CD14-positive monocyte (primary cell): ENCODE measurements around the gene WIPF3. TPM values are rescaled to one million over a fixed set of nuclear protein-coding genes. Genes with fewer than 3 reads are reported as not detected.
A peak's percentile ranks its signal among the peaks of the same experiment; 100 is the strongest.

ENCODE experiments used
- DNase-seq, 3 donors: peaks; one replicate each; pipeline ENCODE4 v3.0.0-alpha.2; 2011 to 2022
- H2AFZ ChIP-seq: 2 replicates; pipeline ENCODE4 v1.6.0; 2012; ENCODE audit warnings: mild to moderate bottlenecking, low read depth, low read length, inconsistent platforms; ENCODE audit not compliant: insufficient read depth, poor library complexity, severe bottlenecking
- H3K27ac ChIP-seq, 2 donors: 1 replicate in 1 of 2; 2 replicates in 1 of 2; pipeline ENCODE4 v1.5.1; 2012 to 2013; ENCODE audit warnings: low read length in 2 of 2, control low read depth in 1 of 2, inconsistent platforms in 1 of 2, low read depth in 1 of 2, mild to moderate bottlenecking in 1 of 2
- H3K27me3 ChIP-seq, 2 donors: one replicate each; pipeline versions ENCODE4 v1.6.0 to v1.6.1; 2011 to 2013; ENCODE audit warnings: low read length in 2 of 2; ENCODE audit not compliant: control insufficient read depth in 2 of 2, insufficient read depth in 2 of 2
- H3K36me3 ChIP-seq, 2 donors: replicated peaks in 1 of 2; 1 replicate in 1 of 2; 2 replicates in 1 of 2; pipeline versions ENCODE4 v1.5.1 to v1.6.1; 2012 to 2013; ENCODE audit warnings: low read length in 2 of 2, control low read depth in 1 of 2, inconsistent platforms in 1 of 2, mild to moderate bottlenecking in 1 of 2; ENCODE audit not compliant: insufficient read depth in 2 of 2, control insufficient read depth in 1 of 2
- H3K4me1 ChIP-seq, 2 donors: 1 replicate in 1 of 2; 2 replicates in 1 of 2; pipeline versions ENCODE4 v1.5.1 to v1.6.1; 2012 to 2013; ENCODE audit warnings: low read length in 2 of 2, control low read depth in 1 of 2, inconsistent platforms in 1 of 2, mild to moderate bottlenecking in 1 of 2, moderate library complexity in 1 of 2; ENCODE audit not compliant: insufficient read depth in 2 of 2, control insufficient read depth in 1 of 2
- H3K4me2 ChIP-seq: replicated peaks from 2 replicates; pipeline ENCODE3; 2012; ENCODE audit warnings: low read length, moderate library complexity, mild to moderate bottlenecking; ENCODE audit not compliant: poor library complexity, severe bottlenecking; ENCODE audit errors: extremely low read depth
- H3K4me3 ChIP-seq, 3 experiments: fragments of 200-600 bp in 1 of 3; sonication (generic) in 1 of 3; replicated peaks in 1 of 3; 1 replicate in 2 of 3; 2 replicates in 1 of 3; pipeline ENCODE4 v1.5.1; 2011 to 2013; ENCODE audit warnings: low read length in 3 of 3, mild to moderate bottlenecking in 3 of 3, control low read depth in 2 of 3, low read depth in 2 of 3, inconsistent platforms in 1 of 3, moderate library complexity in 1 of 3
- H3K79me2 ChIP-seq: 2 replicates; pipeline ENCODE4 v1.6.0; 2012; ENCODE audit warnings: mild to moderate bottlenecking, control low read depth, inconsistent platforms, low read length, moderate library complexity; ENCODE audit not compliant: insufficient read depth
- H3K9ac ChIP-seq: 2 replicates; pipeline ENCODE4 v1.6.0; 2017; ENCODE audit warnings: low read length, mild to moderate bottlenecking; ENCODE audit not compliant: insufficient read depth, poor library complexity, severe bottlenecking
- H3K9me3 ChIP-seq, 2 donors: replicated peaks in 1 of 2; 1 replicate in 1 of 2; 2 replicates in 1 of 2; pipeline versions ENCODE4 v1.5.1 to v1.6.1; 2012 to 2013; ENCODE audit warnings: low read length in 2 of 2, control low read depth in 1 of 2; ENCODE audit not compliant: control insufficient read depth in 1 of 2, insufficient read depth in 1 of 2
- H4K20me1 ChIP-seq: 2 replicates; pipeline ENCODE4 v1.6.0; 2012; ENCODE audit warnings: mild to moderate bottlenecking, low read length, control low read depth, moderate library complexity; ENCODE audit not compliant: insufficient read depth
- H3K27ac Mint-ChIP-seq, 7 donors: one replicate each; pipeline ENCODE4 v1.8.0; 2020; ENCODE audit warnings: mild to moderate bottlenecking in 7 of 7, mixed read lengths in 7 of 7, moderate library complexity in 6 of 7, inconsistent platforms in 2 of 7
- H3K27me3 Mint-ChIP-seq, 3 donors: one replicate each; pipeline ENCODE4 v1.8.0; 2021 to 2022; ENCODE audit warnings: low read depth in 3 of 3, mild to moderate bottlenecking in 3 of 3, mixed read lengths in 3 of 3, moderate library complexity in 3 of 3, inconsistent platforms in 1 of 3
- H3K36me3 Mint-ChIP-seq, 2 donors: one replicate each; pipeline ENCODE4 v1.8.0; 2020; ENCODE audit warnings: mixed read lengths in 2 of 2, inconsistent platforms in 1 of 2, mild to moderate bottlenecking in 1 of 2
- H3K4me1 Mint-ChIP-seq: one replicate; pipeline ENCODE4 v1.8.0; 2020; ENCODE audit warnings: mild to moderate bottlenecking, mixed read lengths
- H3K4me3 Mint-ChIP-seq, 2 donors: one replicate each; pipeline ENCODE4 v1.8.0; 2020; ENCODE audit warnings: mild to moderate bottlenecking in 2 of 2, mixed read lengths in 2 of 2, moderate library complexity in 1 of 2
- H3K9me3 Mint-ChIP-seq, 7 donors: one replicate each; pipeline ENCODE4 v1.8.0; 2020 to 2022; ENCODE audit warnings: mixed read lengths in 7 of 7, mild to moderate bottlenecking in 6 of 7, moderate library complexity in 6 of 7, inconsistent platforms in 2 of 7
- CTCF ChIP-seq: fragments of 200-600 bp; IDR thresholded peaks from one replicate; pipeline ENCODE4 v1.8.0; 2022; ENCODE audit warnings: antibody characterized with exemption, mild to moderate bottlenecking
- WGBS: methylation state at CpG from one replicate; pipeline ENCODE4 v1.1.5; 2013; ENCODE audit warnings: missing lambda C conversion rate; ENCODE audit not compliant: insufficient coverage; 5-methylcytosine and 5-hydroxymethylcytosine counted together
- intact Hi-C, 2 donors: fragments of 100-400 bp; cut with micrococcal nuclease; formaldehyde crosslinking; loops; one replicate each; pipeline versions ENCODE4 v1.15.0 to v1.15.1; 2023
- polyA plus RNA-seq, 3 donors: library from polyadenylated mRNA; depleted of rRNA in 1 of 3; unstranded in 2 of 3; stranded (reverse) in 1 of 3; fragments of 300-500 nt in 2 of 3; fragments of >200 nt in 1 of 3; fragmentation: Illumina TruSeq in 2 of 3; gene quantifications; 1 replicate in 2 of 3; 2 replicates in 1 of 3; pipeline ENCODE4 v1.2.3, GENCODE V29; 2012 to 2021

The WIPF3 gene
- polyA plus RNA-seq, 3 donors = not detected

- Histone ChIP-seq H3K27me3 (no peaks in the 10 kb centered on the region), H3K36me3 (peaks cover 15 to 31% of the 10 kb centered on the region in 2 donors), H2AFZ (no peak overlapping the region), H3K79me2 (no peaks in the 10 kb centered on the region), H3K27ac (peak overlapping the region in 1 of 2 donors; percentile 25), H3K4me1 (peaks cover 29 to 52% of the 10 kb centered on the region in 2 donors), H3K9me3 (peaks cover 10 to 16% of the 10 kb centered on the region in 2 donors), H4K20me1 (no peaks in the 10 kb centered on the region), H3K9ac (no peak overlapping the region), H3K4me2 (no peak overlapping the region), H3K4me3 (no peak overlapping the region)
- intact Hi-C loops = no loop called here
- H3K36me3 Mint-ChIP-seq = peaks cover 20 to 23% of the 10 kb centered on the region in 2 donors
- WGBS = no CpG with 5 or more reads among the region's 4 CpGs
- peaks cover 8 to 16% (median 10%) of the 10 kb centered on the region in 7 donors for H3K9me3 Mint-ChIP-seq
- DNase-seq = peak in 2 of 3 donors; percentile 27 to 32
- H3K4me3 Mint-ChIP-seq = no peak overlapping the region
- TF ChIP-seq CTCF = no peak
- peak overlapping the region; percentile 19 to 84 (median 55) for H3K27ac Mint-ChIP-seq
- H3K27me3 Mint-ChIP-seq = peaks cover 1 to 5% (median 1%) of the 10 kb centered on the region in 3 donors
- peaks cover 43% of the 10 kb centered on the region for H3K4me1 Mint-ChIP-seq
Observed at GRCh38 chr7:29953726-29954347, 147.5 kb downstream of the WIPF3 start.

GRCh38 chr7:29955075-29955792, 148.9 kb downstream of the WIPF3 start:
- peaks cover 15 to 28% of the 10 kb centered on the region in 2 donors for H3K36me3 ChIP-seq
- peaks cover 10 to 11% of the 10 kb centered on the region in 2 donors for H3K9me3 ChIP-seq
- no peak overlapping the region for H3K4me3 Mint-ChIP-seq
- no peaks in the 10 kb centered on the region for H4K20me1 ChIP-seq
- no peak for TF ChIP-seq CTCF
- H3K4me1 Mint-ChIP-seq = peaks cover 37% of the 10 kb centered on the region
- peaks cover 29 to 44% of the 10 kb centered on the region in 2 donors for H3K4me1 ChIP-seq
- no peak for DNase-seq
- H3K9me3 Mint-ChIP-seq = peaks cover 7 to 11% (median 9%) of the 10 kb centered on the region in 7 donors
- no peak overlapping the region for H3K9ac ChIP-seq
- no peak overlapping the region for H3K4me2 ChIP-seq
- H3K27me3 ChIP-seq = no peaks in the 10 kb centered on the region
- intact Hi-C loops = no loop called here
- no peak overlapping the region for H2AFZ ChIP-seq
- no peaks in the 10 kb centered on the region for H3K79me2 ChIP-seq
- peak overlapping the region in 1 of 2 donors; percentile 49 for H3K27ac ChIP-seq
- H3K4me3 ChIP-seq = no peak overlapping the region
- H3K27ac Mint-ChIP-seq = no peak overlapping the region
- H3K36me3 Mint-ChIP-seq = peaks cover 20 to 24% of the 10 kb centered on the region in 2 donors
- 95% methylated on average over 3 of the region's 7 CpGs for WGBS
- peaks cover 1 to 5% (median 1%) of the 10 kb centered on the region in 3 donors for H3K27me3 Mint-ChIP-seq
